Hematopoietic multipotent progenitor cell treated with erythropoietin and hydrocortisone succinate and interleukin-3 and kit ligand, for 17 days (in vitro differentiated cells): ENCODE results near the gene ACADVL.

Source experiments
- DNase-seq: peaks from one replicate; pipeline ENCODE4 v3.0.0-alpha.2; 2015; ENCODE audit warnings: low spot score

The ACADVL gene

DNA sequence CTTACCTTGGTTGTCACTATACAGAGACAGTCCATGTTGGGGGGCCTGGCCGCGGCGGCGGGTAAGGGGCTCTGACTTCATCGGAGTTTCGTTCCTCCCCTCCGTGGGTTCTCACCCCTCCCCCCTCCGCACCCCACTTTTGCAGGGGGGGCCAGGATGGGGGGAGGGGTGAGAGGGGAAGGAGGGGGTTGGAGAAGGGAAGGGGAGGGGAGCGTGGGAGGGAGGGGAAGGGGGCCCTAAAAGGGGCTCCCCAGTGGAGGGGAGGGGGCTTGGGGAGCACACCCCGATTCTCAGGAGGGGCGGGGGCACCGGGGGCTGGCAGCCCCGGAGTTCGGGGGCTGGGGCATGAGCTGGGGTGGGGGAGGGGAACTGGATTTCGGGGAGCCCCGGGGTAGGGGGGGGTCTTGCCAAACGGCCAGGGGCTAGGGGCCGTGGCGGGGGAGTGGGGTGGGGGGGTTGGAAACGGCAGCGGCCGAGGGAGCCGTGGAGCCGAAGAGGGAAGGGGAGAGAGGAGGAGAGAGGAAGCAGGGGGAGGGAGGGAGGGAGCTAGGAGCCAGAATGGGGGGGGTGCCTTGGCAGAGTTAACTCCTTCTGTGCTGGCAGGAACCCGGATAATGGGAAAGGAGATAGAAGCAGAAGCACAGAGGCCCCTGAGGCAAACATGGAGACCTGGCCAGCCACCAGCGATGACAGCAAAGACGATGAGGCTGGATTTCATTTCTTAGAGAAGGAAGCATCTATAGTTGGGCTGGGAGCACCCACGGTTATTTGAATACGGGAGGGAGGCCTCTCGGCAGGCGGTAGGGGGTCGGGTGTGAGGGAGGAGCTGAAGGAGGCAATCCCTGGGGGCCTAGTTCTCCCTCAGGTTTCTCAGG, 2.4 kb upstream of the ACADVL start:
- DNase-seq: no peak

DNA sequence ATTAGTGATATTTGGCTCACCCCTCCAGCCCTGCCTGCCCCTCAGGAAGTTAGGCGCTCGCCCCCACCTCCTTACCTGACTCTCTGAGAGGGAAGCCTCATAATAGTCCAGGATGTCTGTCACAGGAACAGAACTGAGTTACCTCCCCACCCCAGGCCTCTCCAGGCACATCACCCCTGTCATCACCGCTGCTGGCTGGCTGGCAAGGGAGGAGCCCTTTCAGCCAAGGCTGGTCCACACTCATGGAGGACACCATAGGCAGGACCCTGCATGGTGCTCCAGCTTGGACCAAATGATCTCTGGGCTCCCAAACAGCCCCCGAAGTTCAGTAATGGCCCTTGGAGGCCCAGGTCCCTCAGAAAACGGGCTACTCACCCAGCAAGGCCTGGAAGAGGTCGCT, 1.6 kb upstream of the ACADVL start:
- DNase-seq: no peak

- no peak for DNase-seq
Observed at GRCh38 chr17:7218758-7219157, 980 bp upstream of the ACADVL start.

GRCh38 chr17:7219229-7219811, 418 bp upstream of the ACADVL start:
- DNase-seq: no peak

DNA sequence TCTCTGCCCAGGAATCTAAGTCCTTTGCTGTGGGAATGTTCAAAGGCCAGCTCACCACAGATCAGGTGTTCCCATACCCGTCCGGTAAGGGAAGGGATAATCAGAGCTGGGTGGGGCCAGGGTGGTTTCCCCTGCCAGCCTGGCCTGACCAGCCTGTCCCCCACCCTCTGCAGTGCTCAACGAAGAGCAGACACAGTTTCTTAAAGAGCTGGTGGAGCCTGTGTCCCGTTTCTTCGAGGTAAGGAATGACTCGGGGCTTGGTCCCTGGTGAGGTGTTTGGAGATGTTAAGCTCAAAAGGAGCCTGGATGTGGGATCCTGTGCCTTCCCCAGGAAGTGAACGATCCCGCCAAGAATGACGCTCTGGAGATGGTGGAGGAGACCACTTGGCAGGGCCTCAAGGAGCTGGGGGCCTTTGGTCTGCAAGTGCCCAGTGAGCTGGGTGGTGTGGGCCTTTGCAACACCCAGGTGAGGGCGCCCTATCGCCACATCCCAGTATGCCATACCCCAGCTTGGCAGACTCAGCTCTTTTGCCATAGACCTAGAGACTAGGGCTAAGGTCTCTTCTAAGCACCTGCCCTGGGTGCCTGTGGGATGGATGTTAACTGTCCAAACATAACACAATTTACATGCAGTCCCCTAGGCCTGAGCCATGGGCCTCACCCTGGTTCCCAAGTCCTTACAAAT, 997 bp downstream of the ACADVL start:
- DNase-seq: peak; percentile 86

DNA sequence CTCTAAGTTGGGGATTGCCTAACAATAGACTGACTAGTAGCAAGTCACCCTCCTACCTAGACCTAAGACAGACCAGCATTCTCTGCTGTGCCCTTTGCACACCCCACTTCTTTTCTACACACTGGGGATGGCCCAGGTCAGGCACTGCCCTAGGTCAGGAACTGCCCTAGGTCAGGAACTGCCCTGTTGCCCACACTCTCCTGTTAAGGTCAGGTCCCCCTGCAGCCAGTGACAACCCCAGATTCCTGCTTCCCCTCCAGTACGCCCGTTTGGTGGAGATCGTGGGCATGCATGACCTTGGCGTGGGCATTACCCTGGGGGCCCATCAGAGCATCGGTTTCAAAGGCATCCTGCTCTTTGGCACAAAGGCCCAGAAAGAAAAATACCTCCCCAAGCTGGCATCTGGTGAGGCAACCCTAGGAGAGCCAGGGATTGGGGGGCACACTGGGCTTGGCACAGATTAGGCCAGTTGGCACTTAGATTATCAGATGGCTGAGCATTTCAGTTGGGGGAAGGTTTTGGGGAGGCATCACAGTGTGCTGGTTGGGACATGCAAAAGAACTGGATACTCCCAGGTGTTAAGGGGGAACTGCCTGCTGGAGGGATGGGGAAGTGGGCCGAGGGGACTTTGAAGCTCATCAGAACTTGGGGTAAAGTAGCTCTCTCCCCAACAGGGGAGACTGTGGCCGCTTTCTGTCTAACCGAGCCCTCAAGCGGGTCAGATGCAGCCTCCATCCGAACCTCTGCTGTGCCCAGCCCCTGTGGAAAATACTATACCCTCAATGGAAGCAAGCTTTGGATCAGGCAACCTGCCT, 1.7 kb downstream of the ACADVL start:
- no peak for DNase-seq

DNA sequence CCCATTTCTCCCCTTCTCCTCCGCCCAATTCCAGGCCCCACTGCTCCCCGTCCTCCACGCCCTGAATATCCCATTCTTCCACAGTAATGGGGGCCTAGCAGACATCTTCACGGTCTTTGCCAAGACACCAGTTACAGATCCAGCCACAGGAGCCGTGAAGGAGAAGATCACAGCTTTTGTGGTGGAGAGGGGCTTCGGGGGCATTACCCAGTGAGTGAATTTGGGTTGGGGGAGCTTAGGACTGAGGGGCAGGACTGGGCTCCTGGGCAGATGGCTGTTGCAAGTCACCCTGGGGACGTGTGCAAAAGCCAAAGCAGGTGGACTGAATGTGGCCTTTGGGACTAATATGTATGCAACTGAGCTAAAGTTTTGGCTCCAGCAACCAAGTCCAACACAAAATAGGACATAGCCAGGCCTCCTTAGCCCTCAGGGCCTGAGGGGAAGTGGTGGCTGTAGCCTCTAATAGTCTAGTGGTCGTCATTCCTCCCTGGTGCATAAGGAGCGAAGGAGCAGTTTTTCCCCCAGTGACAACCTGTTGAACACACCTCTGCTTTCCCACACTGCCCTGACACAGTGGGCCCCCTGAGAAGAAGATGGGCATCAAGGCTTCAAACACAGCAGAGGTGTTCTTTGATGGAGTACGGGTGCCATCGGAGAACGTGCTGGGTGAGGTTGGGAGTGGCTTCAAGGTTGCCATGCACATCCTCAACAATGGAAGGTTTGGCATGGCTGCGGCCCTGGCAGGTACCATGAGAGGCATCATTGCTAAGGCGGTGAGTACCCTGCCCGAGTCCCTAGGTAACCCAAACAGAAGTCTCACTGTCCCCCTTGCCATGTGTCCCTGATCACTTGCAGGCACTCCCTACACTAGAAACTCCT, 2.6 kb downstream of the ACADVL start:
- DNase-seq: no peak

- no peak for DNase-seq
Observed at GRCh38 chr17:7222972-7223292, 3.2 kb downstream of the ACADVL start.

- no peak for DNase-seq
Observed at GRCh38 chr17:7223375-7223774, 3.6 kb downstream of the ACADVL start.

- no peak for DNase-seq
Observed at GRCh38 chr17:7224110-7224509, 4.4 kb downstream of the ACADVL start.

GRCh38 chr17:7224661-7225111, 4.9 kb downstream of the ACADVL start:
- no peak for DNase-seq

- DNase-seq: no peak
Observed at GRCh38 chr17:7225711-7226331, 6.1 kb downstream of the ACADVL start.

GRCh38 chr17:7226721-7227710, 7.3 kb downstream of the ACADVL start:
- DNase-seq: no peak

GRCh38 chr17:7228920-7229319, 9.2 kb downstream of the ACADVL start:
- no peak for DNase-seq

DNA sequence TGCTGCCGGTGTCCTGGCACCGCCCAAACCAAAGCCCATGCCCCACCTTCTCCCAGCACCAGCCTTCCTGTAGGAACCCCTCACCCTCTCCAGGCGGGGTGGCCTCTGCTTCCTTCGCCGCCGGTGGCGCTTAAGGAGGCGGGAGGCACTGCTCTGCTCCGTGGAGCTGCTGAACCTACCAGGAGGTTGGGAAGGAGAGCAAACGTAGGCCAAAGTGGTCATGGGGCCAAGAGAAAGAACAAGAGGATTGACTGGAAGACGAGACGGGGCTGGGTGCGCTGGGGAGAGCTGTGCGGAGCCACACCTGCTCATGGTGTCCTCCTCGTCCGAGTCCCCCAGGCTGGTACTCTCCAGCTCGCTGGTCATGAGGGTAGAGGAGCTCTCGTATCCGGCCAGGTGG, 9.8 kb downstream of the ACADVL start:
- DNase-seq: no peak

GRCh38 chr17:7232114-7232513, 12.4 kb downstream of the ACADVL start:
- no peak for DNase-seq

- DNase-seq: no peak
Observed at GRCh38 chr17:7233701-7234082, 14.0 kb downstream of the ACADVL start.

DNA sequence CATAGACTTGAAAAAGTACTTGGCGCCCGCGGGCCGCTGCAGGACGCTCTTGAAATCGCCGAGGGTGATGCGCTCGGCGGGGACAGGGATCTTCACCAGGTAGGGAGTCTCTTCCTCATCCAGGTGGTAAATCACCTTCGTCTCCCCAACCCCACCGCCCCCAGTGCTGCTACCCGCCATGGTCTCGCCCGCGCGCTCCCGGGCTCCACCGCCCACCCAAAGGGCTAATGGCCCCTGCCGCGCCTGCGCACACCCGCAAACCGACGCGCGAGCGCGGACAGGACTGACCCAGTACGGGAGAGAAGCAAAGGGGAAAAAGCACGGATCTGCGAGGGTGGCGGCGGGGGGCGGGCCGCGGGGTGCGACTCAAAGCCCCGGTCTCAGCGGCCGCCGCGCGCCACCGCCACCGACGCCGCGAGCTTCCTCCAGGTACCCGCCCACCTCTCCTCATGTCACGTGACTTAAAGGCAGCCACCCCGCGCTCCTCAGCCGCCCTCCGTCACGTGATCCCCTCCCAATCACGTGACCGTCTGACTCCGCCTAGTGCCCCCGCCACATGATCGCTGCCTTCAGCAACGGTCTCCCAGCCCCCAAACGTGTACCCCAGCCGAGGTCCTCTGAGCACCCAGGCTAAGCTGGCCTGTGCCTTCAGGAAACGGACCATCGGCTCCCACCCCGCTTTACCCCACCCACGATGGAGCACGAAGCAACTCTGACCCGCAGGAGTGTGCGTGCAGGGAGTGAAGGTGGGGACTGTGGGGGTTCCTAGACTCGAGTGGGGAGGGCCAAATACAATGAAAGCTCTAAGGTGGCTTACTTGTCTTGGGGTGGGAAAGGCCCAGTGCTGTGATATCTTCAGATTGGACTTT, 14.6 kb downstream of the ACADVL start, which contains the start of gene DVL2:
Gene DVL2, minus strand, starts transcription at position 435 of the 869 bp plus-strand sequence. Its CDS starts 255 bp downstream, at position 180.
- DNase-seq: peak; percentile 98
